Measurements from ENCODE around the gene GFRAL. TPM values are rescaled to one million over a fixed set of nuclear protein-coding genes. Genes with fewer than 3 reads are reported as not detected.
A peak's percentile ranks its signal among the peaks of the same experiment; 100 is the strongest.

Gene GFRAL
- polyA plus RNA-seq, 4 donors: not detected

- no peak for DNase-seq (ENCODE audit: low read depth in 4 of 4, low spot score in 2 of 4)
Observed at GRCh38 chr6:55423933-55424332, 96.7 kb downstream of the GFRAL start.

GRCh38 chr6:55433446-55434130 is 106.3 kb downstream of the GFRAL start:
- DNase-seq (ENCODE audit: low read depth in 4 of 4, low spot score in 2 of 4): no peak

GRCh38 chr6:55437141-55437540 is 109.9 kb downstream of the GFRAL start:
- no peak for DNase-seq (ENCODE audit: low read depth in 4 of 4, low spot score in 2 of 4)

GRCh38 chr6:55438203-55438602 is 110.9 kb downstream of the GFRAL start:
- no peak for DNase-seq (ENCODE audit: low read depth in 4 of 4, low spot score in 2 of 4)

GRCh38 chr6:55443238-55444134 is 116.2 kb downstream of the GFRAL start:
- DNase-seq (ENCODE audit: low read depth in 4 of 4, low spot score in 2 of 4): no peak

- DNase-seq (ENCODE audit: low read depth in 4 of 4, low spot score in 2 of 4): peak in 1 of 4 donors; percentile 34
Observed at GRCh38 chr6:55445648-55446204, 118.5 kb downstream of the GFRAL start.

- DNase-seq (ENCODE audit: low read depth in 4 of 4, low spot score in 2 of 4): no peak
Observed at GRCh38 chr6:55447891-55448290, 120.6 kb downstream of the GFRAL start.

GRCh38 chr6:55448451-55448850 is 121.2 kb downstream of the GFRAL start:
- DNase-seq (ENCODE audit: low read depth in 4 of 4, low spot score in 2 of 4): no peak

GRCh38 chr6:55449225-55449624 is 122.0 kb downstream of the GFRAL start:
- DNase-seq (ENCODE audit: low read depth in 4 of 4, low spot score in 2 of 4): no peak

- no peak for DNase-seq (ENCODE audit: low read depth in 4 of 4, low spot score in 2 of 4)
Observed at GRCh38 chr6:55450005-55450404, 122.7 kb downstream of the GFRAL start.

Other genes with a start within 250 kb of the GFRAL start
- gene HCRTR2, start 153.0 kb upstream of the GFRAL start, polyA plus RNA-seq (ENCODE audit: insufficient read length in 4 of 4): under 1 TPM; 0.17 to 0.51 (median 0.34) TPM

Data from left renal cortex interstitium (tissue), 4 donors.